Measurements from ENCODE around the gene SOX11. TPM values are rescaled to one million over a fixed set of nuclear protein-coding genes. Genes with fewer than 3 reads are reported as not detected.

SOX11 gene
- total RNA-seq, 1 donor from 2014 or later, result 18.3 TPM

DNA sequence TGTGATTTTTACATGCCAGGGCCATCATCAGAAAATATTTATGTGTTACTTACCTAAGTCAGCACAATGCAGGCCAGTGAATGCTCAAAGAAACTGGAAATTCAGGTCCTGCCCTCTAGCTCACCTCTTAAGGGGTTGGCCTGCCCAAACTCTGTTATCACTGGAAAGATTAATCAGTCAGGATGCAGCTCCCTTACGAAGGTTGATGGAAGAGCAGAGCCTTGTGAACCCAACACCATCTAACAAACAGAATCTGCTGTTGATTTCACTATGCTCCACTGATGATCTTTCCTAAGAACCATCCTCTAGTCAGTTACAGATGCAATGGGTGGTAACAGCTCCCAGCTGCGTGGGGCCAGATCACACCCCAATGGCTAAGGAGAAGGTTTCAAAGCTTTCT is 38.2 kb downstream of the SOX11 start:
- Histone ChIP-seq H3K27me3 (ENCODE audit: control insufficient read depth in 3 of 3, insufficient read depth in 3 of 3, low read length in 3 of 3) (peaks cover 0 to 4% (median 2%) of the 10 kb centered on the region in 3 donors), H3K4me1 (ENCODE audit: control insufficient read depth in 3 of 3, insufficient read depth in 3 of 3, low read length in 3 of 3) (no peaks in the 10 kb centered on the region), H3K9me3 (ENCODE audit: control insufficient read depth in 3 of 3, low read length in 3 of 3) (no peaks in the 10 kb centered on the region), H3K36me3 (ENCODE audit: control insufficient read depth in 3 of 3, insufficient read depth in 3 of 3, low read length in 3 of 3) (no peaks in the 10 kb centered on the region), H3K4me3 (ENCODE audit: low read length in 3 of 3) (no peak overlapping the region), H3K9ac (ENCODE audit: low read depth in 1 of 3, low read length in 3 of 3) (no peak overlapping the region), H3K27ac (ENCODE audit: low read depth, low read length) (no peak overlapping the region)

GRCh38 chr2:5734859-5735520 is 42.8 kb downstream of the SOX11 start:
- Histone ChIP-seq H3K27ac (ENCODE audit: low read depth, low read length) (no peak overlapping the region), H3K4me1 (ENCODE audit: control insufficient read depth in 3 of 3, insufficient read depth in 3 of 3, low read length in 3 of 3) (no peaks in the 10 kb centered on the region)

GRCh38 chr2:5735521-5735861 is 43.3 kb downstream of the SOX11 start:
- Histone ChIP-seq H3K27me3 (ENCODE audit: control insufficient read depth in 3 of 3, insufficient read depth in 3 of 3, low read length in 3 of 3) (peaks cover 0 to 2% (median 2%) of the 10 kb centered on the region in 3 donors), H3K36me3 (ENCODE audit: control insufficient read depth in 3 of 3, insufficient read depth in 3 of 3, low read length in 3 of 3) (no peaks in the 10 kb centered on the region), H3K27ac (ENCODE audit: low read depth, low read length) (no peak overlapping the region), H3K9ac (ENCODE audit: low read depth in 1 of 3, low read length in 3 of 3) (no peak overlapping the region), H3K9me3 (ENCODE audit: control insufficient read depth in 3 of 3, low read length in 3 of 3) (no peaks in the 10 kb centered on the region), H3K4me3 (ENCODE audit: low read length in 3 of 3) (no peak overlapping the region), H3K4me1 (ENCODE audit: control insufficient read depth in 3 of 3, insufficient read depth in 3 of 3, low read length in 3 of 3) (no peaks in the 10 kb centered on the region)

More at GRCh38 chr2:5734859-5735520, 42.8 kb downstream of the SOX11 start:
- Histone ChIP-seq H3K9me3 (ENCODE audit: control insufficient read depth in 3 of 3, low read length in 3 of 3) (no peaks in the 10 kb centered on the region), H3K4me3 (ENCODE audit: low read length in 3 of 3) (no peak overlapping the region), H3K9ac (ENCODE audit: low read depth in 1 of 3, low read length in 3 of 3) (no peak overlapping the region), H3K36me3 (ENCODE audit: control insufficient read depth in 3 of 3, insufficient read depth in 3 of 3, low read length in 3 of 3) (no peaks in the 10 kb centered on the region), H3K27me3 (ENCODE audit: control insufficient read depth in 3 of 3, insufficient read depth in 3 of 3, low read length in 3 of 3) (peaks cover 0 to 2% (median 2%) of the 10 kb centered on the region in 3 donors)

DNA sequence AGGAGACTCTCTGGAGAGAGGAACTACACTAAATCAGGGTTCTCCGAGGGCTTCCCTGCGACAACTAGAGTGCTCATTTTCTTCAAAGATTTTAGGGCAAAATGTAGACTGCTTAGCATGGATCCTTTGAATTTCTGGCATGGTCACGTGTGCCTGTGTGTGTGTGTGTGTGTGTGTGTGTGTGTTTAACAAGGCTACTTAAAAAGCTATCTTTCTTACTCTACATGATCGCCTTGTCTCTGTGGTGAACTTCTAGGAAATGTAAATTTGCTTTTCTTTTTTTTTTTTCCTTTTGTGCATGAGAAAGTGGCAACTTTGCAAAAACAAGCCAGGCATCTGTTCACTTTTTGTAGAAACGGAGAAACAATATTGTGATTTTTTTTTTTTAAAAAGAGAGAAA is 43.9 kb downstream of the SOX11 start:
- no peak overlapping the region for H3K27ac ChIP-seq (ENCODE audit: low read depth, low read length)
- H3K9ac ChIP-seq (ENCODE audit: low read depth in 1 of 3, low read length in 3 of 3), result no peak overlapping the region
- H3K9me3 ChIP-seq (ENCODE audit: control insufficient read depth in 3 of 3, low read length in 3 of 3), result no peaks in the 10 kb centered on the region
- H3K36me3 ChIP-seq (ENCODE audit: control insufficient read depth in 3 of 3, insufficient read depth in 3 of 3, low read length in 3 of 3), result no peaks in the 10 kb centered on the region
- H3K4me1 ChIP-seq (ENCODE audit: control insufficient read depth in 3 of 3, insufficient read depth in 3 of 3, low read length in 3 of 3), result no peaks in the 10 kb centered on the region
- H3K4me3 ChIP-seq (ENCODE audit: low read length in 3 of 3), result no peak overlapping the region
- H3K27me3 ChIP-seq (ENCODE audit: control insufficient read depth in 3 of 3, insufficient read depth in 3 of 3, low read length in 3 of 3), result peaks cover 0 to 2% (median 2%) of the 10 kb centered on the region in 3 donors

GRCh38 chr2:5736886-5737285 is 44.7 kb downstream of the SOX11 start:
- Histone ChIP-seq H3K27ac (ENCODE audit: low read depth, low read length) (no peak overlapping the region), H3K27me3 (ENCODE audit: control insufficient read depth in 3 of 3, insufficient read depth in 3 of 3, low read length in 3 of 3) (peaks cover 0 to 5% (median 2%) of the 10 kb centered on the region in 3 donors), H3K9me3 (ENCODE audit: control insufficient read depth in 3 of 3, low read length in 3 of 3) (no peaks in the 10 kb centered on the region), H3K4me3 (ENCODE audit: low read length in 3 of 3) (no peak overlapping the region), H3K4me1 (ENCODE audit: control insufficient read depth in 3 of 3, insufficient read depth in 3 of 3, low read length in 3 of 3) (no peaks in the 10 kb centered on the region), H3K36me3 (ENCODE audit: control insufficient read depth in 3 of 3, insufficient read depth in 3 of 3, low read length in 3 of 3) (no peaks in the 10 kb centered on the region), H3K9ac (ENCODE audit: low read depth in 1 of 3, low read length in 3 of 3) (no peak overlapping the region)

- no peak overlapping the region for H3K9ac ChIP-seq (ENCODE audit: low read depth in 1 of 3, low read length in 3 of 3)
- no peaks in the 10 kb centered on the region for H3K36me3 ChIP-seq (ENCODE audit: control insufficient read depth in 3 of 3, insufficient read depth in 3 of 3, low read length in 3 of 3)
- H3K9me3 ChIP-seq (ENCODE audit: control insufficient read depth in 3 of 3, low read length in 3 of 3), result no peaks in the 10 kb centered on the region
- no peak overlapping the region for H3K27ac ChIP-seq (ENCODE audit: low read depth, low read length)
- peaks cover 0 to 5% (median 0%) of the 10 kb centered on the region in 3 donors for H3K27me3 ChIP-seq (ENCODE audit: control insufficient read depth in 3 of 3, insufficient read depth in 3 of 3, low read length in 3 of 3)
- H3K4me3 ChIP-seq (ENCODE audit: low read length in 3 of 3), result no peak overlapping the region
- no peaks in the 10 kb centered on the region for H3K4me1 ChIP-seq (ENCODE audit: control insufficient read depth in 3 of 3, insufficient read depth in 3 of 3, low read length in 3 of 3)
Measured at GRCh38 chr2:5740053-5740452, 47.9 kb downstream of the SOX11 start.

DNA sequence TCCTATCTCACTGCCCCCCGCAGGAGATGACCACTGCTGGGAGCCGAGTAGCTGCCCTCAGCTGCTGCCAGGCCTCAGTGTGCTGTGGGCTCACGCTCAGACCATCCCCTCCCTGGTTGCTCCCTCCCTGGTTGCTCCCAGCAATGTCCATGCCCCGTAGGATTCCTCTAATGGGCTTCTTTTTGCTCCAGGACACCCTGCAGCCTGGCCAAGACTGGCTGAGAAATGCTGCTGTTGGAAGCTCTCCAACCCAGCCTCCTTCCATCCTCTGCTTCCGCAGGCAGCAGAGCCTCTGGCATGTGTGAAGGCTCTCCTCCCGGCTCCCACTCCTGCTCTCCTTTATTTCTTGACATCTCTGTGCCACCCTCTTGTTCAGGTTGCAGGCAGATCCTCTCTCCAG is 48.6 kb downstream of the SOX11 start:
- Histone ChIP-seq H3K27ac (ENCODE audit: low read depth, low read length) (no peak overlapping the region), H3K9ac (ENCODE audit: low read depth in 1 of 3, low read length in 3 of 3) (no peak overlapping the region), H3K36me3 (ENCODE audit: control insufficient read depth in 3 of 3, insufficient read depth in 3 of 3, low read length in 3 of 3) (no peaks in the 10 kb centered on the region), H3K4me1 (ENCODE audit: control insufficient read depth in 3 of 3, insufficient read depth in 3 of 3, low read length in 3 of 3) (no peaks in the 10 kb centered on the region), H3K27me3 (ENCODE audit: control insufficient read depth in 3 of 3, insufficient read depth in 3 of 3, low read length in 3 of 3) (peaks cover 0 to 5% (median 0%) of the 10 kb centered on the region in 3 donors), H3K9me3 (ENCODE audit: control insufficient read depth in 3 of 3, low read length in 3 of 3) (no peaks in the 10 kb centered on the region), H3K4me3 (ENCODE audit: low read length in 3 of 3) (no peak overlapping the region)

DNA sequence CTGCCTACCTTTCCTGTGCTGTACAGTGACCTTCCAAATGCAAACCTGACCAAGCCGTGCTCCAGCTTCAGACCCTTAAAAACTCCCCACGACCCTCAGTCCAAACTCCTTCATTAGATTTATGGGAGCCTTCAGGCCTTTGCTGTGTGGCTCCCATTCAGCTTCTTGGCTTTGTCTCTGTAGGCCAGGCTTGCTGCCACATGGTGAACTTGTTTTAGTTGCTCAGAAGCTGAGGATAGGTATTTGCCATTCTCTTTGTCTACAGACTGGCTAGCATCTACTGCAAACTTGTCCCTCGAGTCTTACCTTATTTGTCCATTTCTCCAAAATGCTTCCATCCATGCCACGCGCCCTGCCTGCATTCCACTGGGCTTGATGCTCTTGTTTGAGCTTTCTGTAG is 49.1 kb downstream of the SOX11 start:
- Histone ChIP-seq H3K4me1 (ENCODE audit: control insufficient read depth in 3 of 3, insufficient read depth in 3 of 3, low read length in 3 of 3) (no peaks in the 10 kb centered on the region), H3K27ac (ENCODE audit: low read depth, low read length) (no peak overlapping the region), H3K36me3 (ENCODE audit: control insufficient read depth in 3 of 3, insufficient read depth in 3 of 3, low read length in 3 of 3) (no peaks in the 10 kb centered on the region), H3K9me3 (ENCODE audit: control insufficient read depth in 3 of 3, low read length in 3 of 3) (no peaks in the 10 kb centered on the region), H3K9ac (ENCODE audit: low read depth in 1 of 3, low read length in 3 of 3) (no peak overlapping the region), H3K27me3 (ENCODE audit: control insufficient read depth in 3 of 3, insufficient read depth in 3 of 3, low read length in 3 of 3) (peaks cover 0 to 5% (median 0%) of the 10 kb centered on the region in 3 donors), H3K4me3 (ENCODE audit: low read length in 3 of 3) (no peak overlapping the region)

DNA sequence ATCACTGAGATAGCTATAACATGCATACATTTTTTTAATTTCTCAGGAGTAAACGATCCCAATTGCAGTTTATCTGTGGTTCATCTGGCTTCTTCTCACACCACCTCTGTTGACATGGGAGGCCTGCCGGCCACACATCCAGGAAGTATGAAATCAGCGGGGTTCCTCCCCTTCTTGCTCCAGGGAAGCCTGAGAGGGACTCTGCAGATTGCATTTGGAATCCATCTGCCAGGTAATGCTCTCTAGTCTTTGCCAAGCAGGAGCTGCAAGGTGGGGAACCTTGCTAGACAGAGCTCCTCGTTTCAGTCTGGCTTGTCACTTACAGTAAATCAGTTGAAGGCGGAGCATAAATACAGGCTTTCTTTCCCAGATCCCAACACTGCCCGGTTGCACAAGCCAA is 49.9 kb downstream of the SOX11 start:
- H3K9ac ChIP-seq (ENCODE audit: low read depth in 1 of 3, low read length in 3 of 3), result no peak overlapping the region
- H3K36me3 ChIP-seq (ENCODE audit: control insufficient read depth in 3 of 3, insufficient read depth in 3 of 3, low read length in 3 of 3), result no peaks in the 10 kb centered on the region
- H3K27ac ChIP-seq (ENCODE audit: low read depth, low read length), result no peak overlapping the region
- H3K27me3 ChIP-seq (ENCODE audit: control insufficient read depth in 3 of 3, insufficient read depth in 3 of 3, low read length in 3 of 3), result peaks cover 0 to 5% (median 0%) of the 10 kb centered on the region in 3 donors
- no peak overlapping the region for H3K4me3 ChIP-seq (ENCODE audit: low read length in 3 of 3)
- H3K4me1 ChIP-seq (ENCODE audit: control insufficient read depth in 3 of 3, insufficient read depth in 3 of 3, low read length in 3 of 3), result no peaks in the 10 kb centered on the region
- H3K9me3 ChIP-seq (ENCODE audit: control insufficient read depth in 3 of 3, low read length in 3 of 3), result no peaks in the 10 kb centered on the region

- Histone ChIP-seq H3K4me1 (ENCODE audit: control insufficient read depth in 3 of 3, insufficient read depth in 3 of 3, low read length in 3 of 3) (no peaks in the 10 kb centered on the region), H3K27me3 (ENCODE audit: control insufficient read depth in 3 of 3, insufficient read depth in 3 of 3, low read length in 3 of 3) (peaks cover 0 to 3% (median 0%) of the 10 kb centered on the region in 3 donors), H3K4me3 (ENCODE audit: low read length in 3 of 3) (no peak overlapping the region)
Measured at GRCh38 chr2:5748391-5748790, 56.2 kb downstream of the SOX11 start.

More at GRCh38 chr2:5748391-5748790, 56.2 kb downstream of the SOX11 start:
- Histone ChIP-seq H3K9me3 (ENCODE audit: control insufficient read depth in 3 of 3, low read length in 3 of 3) (no peaks in the 10 kb centered on the region), H3K27ac (ENCODE audit: low read depth, low read length) (no peak overlapping the region), H3K36me3 (ENCODE audit: control insufficient read depth in 3 of 3, insufficient read depth in 3 of 3, low read length in 3 of 3) (no peaks in the 10 kb centered on the region), H3K9ac (ENCODE audit: low read depth in 1 of 3, low read length in 3 of 3) (no peak overlapping the region)

Measured in skeletal muscle tissue (tissue), 4 donors.